Uterus (tissue), 4 donors: ENCODE measurements around the gene NUP107. TPM values are rescaled to one million over a fixed set of nuclear protein-coding genes. Genes with fewer than 3 reads are reported as not detected.
A peak's percentile ranks its signal among the peaks of the same experiment; 100 is the strongest.
"Not testable (repeated sequence)": the region's sequence is repeated elsewhere in the genome, so short reads cannot be mapped to it uniquely, and the experiment has no call there.

Source experiments
- DNase-seq, 2 donors: peaks; one replicate each; pipeline ENCODE4 v3.0.0-alpha.2; 2019 to 2020
- H3K27ac ChIP-seq, 2 donors: fragments of 200-600 bp; sonication (generic); 1 replicate in 1 of 2; 2 replicates in 1 of 2; pipeline ENCODE4 v1.5.1; 2016 to 2018
- H3K27me3 ChIP-seq, 2 donors: fragments of 200-600 bp; sonication (generic); one replicate each; pipeline ENCODE4 v1.5.1; 2018 to 2019; ENCODE audit warnings: control low read depth in 1 of 2
- H3K36me3 ChIP-seq, 2 donors: fragments of 200-600 bp; sonication (generic); one replicate each; pipeline ENCODE4 v1.5.1; 2019; ENCODE audit warnings: control low read depth in 1 of 2
- H3K4me1 ChIP-seq, 2 donors: fragments of 200-600 bp; sonication (generic); one replicate each; pipeline ENCODE4 v1.5.1; 2018 to 2019; ENCODE audit warnings: control low read depth in 1 of 2
- H3K4me3 ChIP-seq, 2 donors: fragments of 200-600 bp; sonication (generic); 1 replicate in 1 of 2; 2 replicates in 1 of 2; pipeline ENCODE4 v1.5.1; 2018 to 2019; ENCODE audit warnings: mild to moderate bottlenecking in 1 of 2
- H3K9me3 ChIP-seq, 2 donors: fragments of 200-600 bp; sonication (generic); one replicate each; pipeline ENCODE4 v1.5.1; 2019; ENCODE audit warnings: control low read depth in 1 of 2
- CTCF ChIP-seq, 4 experiments: fragments of 200-600 bp in 2 of 4; fragments of 450-650 bp in 2 of 4; sonication (generic) in 2 of 4; IDR thresholded peaks; one replicate each; pipeline ENCODE4 v1.5.1; 2016 to 2019; ENCODE audit warnings: antibody characterized with exemption in 4 of 4, mild to moderate bottlenecking in 2 of 4, moderate library complexity in 1 of 4
- POLR2A ChIP-seq, 2 donors: fragments of 450-650 bp; IDR thresholded peaks; one replicate each; pipeline ENCODE4 v1.6.1; 2016; ENCODE audit warnings: antibody characterized with exemption in 2 of 2, mild to moderate bottlenecking in 1 of 2, moderate library complexity in 1 of 2
- intact Hi-C: fragments of 100-400 bp; cut with DNase I; formaldehyde crosslinking; loops from one replicate; pipeline ENCODE4 v1.15.1; 2023; ENCODE audit warnings: low total_unique reads
- total RNA-seq, 4 donors: library from RNA; depleted of rRNA in 3 of 4; stranded (reverse); fragments of >200 nt in 3 of 4; gene quantifications; one replicate each; pipeline versions ENCODE4 v1.1.0 to v1.2.4, GENCODE V29; 2014 to 2023
- donor health status: DM: yes; HTN: yes; CAD: no.

NUP107 gene
- total RNA-seq, 4 donors from 2014 or later: 56.9 to 114 (median 78.9) TPM

- TF ChIP-seq CTCF (IDR thresholded peaks at IDR 0.05): no peak
- no peak for TF ChIP-seq POLR2A (IDR thresholded peaks at IDR 0.05)
- Histone ChIP-seq H3K27me3 (no peaks in the 10 kb centered on the region), H3K36me3 (no peaks in the 10 kb centered on the region), H3K9me3 (no peaks in the 10 kb centered on the region), H3K4me1 (no peaks in the 10 kb centered on the region), H3K27ac (no peak overlapping the region), H3K4me3 (no peak overlapping the region)
- no peak for DNase-seq
- intact Hi-C loops: no loop called here
These were observed 11.5 kb upstream of the NUP107 start for GRCh38 chr12:68675101-68675842.

- DNase-seq, H3K9me3 ChIP-seq, intact Hi-C loops, H3K4me3 ChIP-seq, H3K27ac ChIP-seq, H3K4me1 ChIP-seq, H3K27me3 ChIP-seq, H3K36me3 ChIP-seq: not testable (repeated sequence)
These were observed 9.9 kb upstream of the NUP107 start for GRCh38 chr12:68676854-68677253.

- H3K36me3 ChIP-seq: no peaks in the 10 kb centered on the region
- no peaks in the 10 kb centered on the region for H3K27me3 ChIP-seq
- intact Hi-C loops: loop anchor here (10.0 kb wide), 1 partner anchor 321 kb away; no protein-coding TSS in a partner anchor
- TF ChIP-seq CTCF (IDR thresholded peaks at IDR 0.05) (no peak), POLR2A (IDR thresholded peaks at IDR 0.05) (no peak)
- H3K4me1 ChIP-seq: peaks cover 0 to 11% of the 10 kb centered on the region in 2 donors
- H3K27ac ChIP-seq: peak overlapping the region; percentile 78 to 80
- H3K9me3 ChIP-seq: no peaks in the 10 kb centered on the region
- no peak for DNase-seq
- peak overlapping the region; percentile 73 to 83 for H3K4me3 ChIP-seq
These were observed 550 bp upstream of the NUP107 start for GRCh38 chr12:68686262-68686594.

GRCh38 chr12:68695454-68695853 is 8.7 kb downstream of the NUP107 start:
- DNase-seq: no peak
- H3K4me1 ChIP-seq: no peaks in the 10 kb centered on the region
- H3K36me3 ChIP-seq: no peaks in the 10 kb centered on the region
- no peaks in the 10 kb centered on the region for H3K27me3 ChIP-seq
- TF ChIP-seq POLR2A (IDR thresholded peaks at IDR 0.05) (no peak), CTCF (IDR thresholded peaks at IDR 0.05) (no peak)
- intact Hi-C loops: no loop called here
- H3K4me3 ChIP-seq: no peak overlapping the region
- no peak overlapping the region for H3K27ac ChIP-seq
- no peaks in the 10 kb centered on the region for H3K9me3 ChIP-seq

- Histone ChIP-seq H3K27me3 (no peaks in the 10 kb centered on the region), H3K27ac (no peak overlapping the region), H3K36me3 (no peaks in the 10 kb centered on the region), H3K4me1 (no peaks in the 10 kb centered on the region), H3K4me3 (no peak overlapping the region), H3K9me3 (no peaks in the 10 kb centered on the region)
- TF ChIP-seq CTCF (IDR thresholded peaks at IDR 0.05): no peak
- no peak for TF ChIP-seq POLR2A (IDR thresholded peaks at IDR 0.05)
- no peak for DNase-seq
- intact Hi-C loops: no loop called here
These were observed 12.7 kb downstream of the NUP107 start for GRCh38 chr12:68699486-68699885.
